MG63 (cell line): ENCODE data around the gene ORC1. TPM values are rescaled to one million over a fixed set of nuclear protein-coding genes. Genes with fewer than 3 reads are reported as not detected.
"Not testable (repeated sequence)": the region's sequence is repeated elsewhere in the genome, so short reads cannot be mapped to it uniquely, and the experiment has no call there.

ENCODE experiments used
- DNase-seq: peaks from one replicate; pipeline ENCODE4 v3.0.0-alpha.2; 2020
- H3K27me3 ChIP-seq: fragments of 250-450 bp; sonication (Bioruptor Pico); 2 replicates; pipeline ENCODE4 v1.5.1; 2020; ENCODE audit warnings: mild to moderate bottlenecking, moderate library complexity
- H3K36me3 ChIP-seq: fragments of 250-450 bp; sonication (Bioruptor Pico); 2 replicates; pipeline ENCODE4 v1.5.1; 2020; ENCODE audit warnings: mild to moderate bottlenecking, moderate library complexity
- H3K4me3 ChIP-seq: fragments of 250-450 bp; sonication (Bioruptor Pico); 2 replicates; pipeline ENCODE4 v1.5.1; 2020; ENCODE audit warnings: mild to moderate bottlenecking, moderate library complexity
- H3K9me3 ChIP-seq: fragments of 250-450 bp; sonication (Bioruptor Pico); 2 replicates; pipeline ENCODE4 v1.5.1; 2020; ENCODE audit warnings: mild to moderate bottlenecking, moderate library complexity
- total RNA-seq: library from RNA; depleted of rRNA; stranded (reverse); fragments of >200 nt; shearing (Covaris generic); gene quantifications from 2 replicates; pipeline ENCODE4 v1.2.3, GENCODE V29; 2014; ENCODE audit warnings: low replicate concordance

Gene ORC1
- total RNA-seq, 1 experiment from 2014 or later, result 16.0 TPM

DNA sequence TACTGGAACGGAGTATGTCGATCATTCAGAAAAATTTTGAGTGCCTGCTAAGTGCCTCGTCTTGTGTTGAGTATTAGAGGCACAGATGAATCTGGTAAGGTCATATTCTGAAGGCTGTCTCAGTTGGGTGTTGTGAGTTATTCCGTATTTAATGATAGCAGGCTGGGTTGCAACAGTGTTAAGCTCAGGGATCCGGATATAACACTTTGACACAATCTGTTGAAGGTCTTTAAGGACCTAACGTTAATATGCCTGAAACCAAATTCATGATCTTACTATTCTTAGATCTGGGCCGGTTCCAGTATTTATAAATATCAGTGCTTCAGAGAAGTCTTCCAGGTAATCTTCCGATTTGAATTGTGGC lies 734 bp upstream of the ORC1 start:
- no peak for DNase-seq
- Histone ChIP-seq H3K36me3 (peaks cover 65% of the 10 kb centered on the region), H3K9me3 (no peaks in the 10 kb centered on the region), H3K4me3 (peak overlapping the region; percentile 90), H3K27me3 (no peaks in the 10 kb centered on the region)

DNA sequence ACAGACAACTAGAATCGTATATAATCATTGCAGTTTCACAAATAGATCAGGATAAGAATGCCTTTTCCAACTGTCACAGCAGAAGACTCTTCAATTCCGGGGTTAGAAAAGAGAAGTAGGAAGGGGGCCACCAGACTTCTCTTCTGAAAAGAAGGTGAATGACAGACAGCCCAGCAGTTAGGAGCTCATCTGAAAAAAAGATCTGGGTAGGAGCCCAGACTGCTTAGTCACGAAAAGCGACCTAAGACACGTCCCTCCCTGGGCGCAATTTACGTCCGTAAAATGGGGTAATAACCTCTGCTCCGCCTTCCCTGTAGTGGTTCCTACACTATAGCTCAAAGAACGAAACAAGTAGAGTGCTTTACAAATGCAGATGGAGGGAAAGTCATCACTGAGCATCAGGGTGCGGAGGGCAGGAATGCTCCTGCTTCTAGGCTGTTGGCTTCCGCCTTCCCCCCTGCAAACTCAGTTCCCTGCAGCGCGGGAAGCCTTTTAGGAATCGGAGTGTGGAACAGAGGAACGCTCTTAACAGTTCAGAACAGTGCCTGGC lies 582 bp downstream of the ORC1 start:
- H3K4me3 ChIP-seq, result peak overlapping the region; percentile 90
- peak; percentile 71 for DNase-seq
- no peaks in the 10 kb centered on the region for H3K27me3 ChIP-seq
- H3K9me3 ChIP-seq, result no peaks in the 10 kb centered on the region
- peaks cover 56% of the 10 kb centered on the region for H3K36me3 ChIP-seq

DNA sequence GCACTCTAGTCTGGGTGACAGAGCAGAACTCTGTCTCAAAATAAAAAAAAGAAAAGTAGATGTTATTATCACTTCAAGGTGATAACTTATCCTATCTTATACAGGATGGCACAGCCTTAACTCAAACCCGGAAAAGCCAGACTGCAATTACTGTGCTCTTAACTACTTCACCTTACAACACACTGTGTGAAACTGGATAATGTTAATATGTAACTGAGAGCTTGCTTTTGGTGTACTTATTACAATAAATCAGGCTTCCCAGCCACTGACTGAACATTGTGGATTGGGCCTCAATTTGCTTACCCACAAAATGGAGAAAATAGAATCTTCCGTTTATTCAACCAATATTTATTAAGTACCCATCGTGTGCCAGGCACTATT lies 1.4 kb downstream of the ORC1 start:
- DNase-seq, result no peak
- peak overlapping the region; percentile 90 for H3K4me3 ChIP-seq
- no peaks in the 10 kb centered on the region for H3K27me3 ChIP-seq
- H3K36me3 ChIP-seq, result peaks cover 53% of the 10 kb centered on the region
- no peaks in the 10 kb centered on the region for H3K9me3 ChIP-seq

DNA sequence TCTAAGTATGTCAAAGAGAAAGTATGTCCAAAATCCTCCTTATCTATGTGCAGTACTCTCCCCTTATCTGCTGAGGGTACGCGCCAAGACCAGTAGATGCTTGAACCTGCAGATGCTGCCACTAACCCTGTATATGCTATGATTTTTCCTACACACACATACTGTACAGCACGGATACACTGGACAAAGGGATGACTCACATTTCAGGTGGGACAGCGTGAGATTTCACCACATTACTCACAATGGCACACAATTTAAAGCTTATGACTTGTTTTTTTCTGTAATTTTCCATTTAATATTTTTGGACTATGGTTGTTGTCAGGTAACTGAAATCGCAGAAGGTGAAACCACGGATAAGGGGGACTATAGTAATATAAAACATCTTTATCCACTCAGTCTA lies 4.1 kb downstream of the ORC1 start:
- no peak overlapping the region for H3K4me3 ChIP-seq
- H3K27me3 ChIP-seq, result no peaks in the 10 kb centered on the region
- no peak for DNase-seq
- H3K9me3 ChIP-seq, result no peaks in the 10 kb centered on the region
- H3K36me3 ChIP-seq, result peaks cover 45% of the 10 kb centered on the region

DNA sequence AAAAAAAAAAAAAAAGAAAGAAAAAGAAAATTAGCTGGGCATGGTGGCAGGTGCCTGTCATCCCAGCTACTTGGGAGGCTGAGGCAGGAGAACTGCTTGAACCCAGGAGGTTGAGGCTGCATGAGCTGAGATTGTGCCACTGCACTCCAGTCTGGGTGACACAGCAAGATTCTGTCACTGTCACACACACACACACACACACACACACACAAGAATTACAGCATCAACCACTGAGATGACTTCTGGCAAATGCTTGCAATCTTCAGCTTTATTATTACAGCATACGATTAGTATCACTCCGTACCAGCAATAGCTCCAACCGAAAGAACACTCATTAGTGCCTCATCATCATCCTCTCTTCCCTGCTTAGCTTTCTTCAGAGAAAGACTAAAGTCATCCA lies 4.6 kb downstream of the ORC1 start:
- Histone ChIP-seq H3K4me3 (no peak overlapping the region), H3K9me3 (no peaks in the 10 kb centered on the region), H3K36me3 (peaks cover 50% of the 10 kb centered on the region), H3K27me3 (no peaks in the 10 kb centered on the region)
- no peak for DNase-seq

DNA sequence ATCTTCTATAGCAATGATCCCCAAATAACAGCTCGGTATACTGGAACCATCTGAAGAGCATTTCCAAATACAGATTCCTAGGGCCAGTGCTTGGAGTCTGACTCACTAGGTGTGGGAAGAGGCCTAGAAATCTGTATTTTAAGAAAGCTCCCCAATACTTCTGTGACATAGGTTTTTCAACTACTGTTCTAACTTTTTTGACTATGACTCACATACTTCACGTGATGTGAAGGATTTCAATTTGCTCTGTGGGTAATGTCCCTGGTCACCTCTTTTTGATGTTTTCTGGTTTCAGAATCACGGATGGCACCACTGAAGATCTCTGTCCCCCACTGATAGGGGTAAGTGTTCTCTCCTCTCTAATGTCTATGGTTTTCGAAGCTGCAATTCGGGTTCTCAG lies 11.0 kb downstream of the ORC1 start:
- Histone ChIP-seq H3K36me3 (peaks cover 56% of the 10 kb centered on the region), H3K27me3 (no peaks in the 10 kb centered on the region), H3K9me3 (no peaks in the 10 kb centered on the region), H3K4me3 (no peak overlapping the region)
- DNase-seq, result no peak

DNA sequence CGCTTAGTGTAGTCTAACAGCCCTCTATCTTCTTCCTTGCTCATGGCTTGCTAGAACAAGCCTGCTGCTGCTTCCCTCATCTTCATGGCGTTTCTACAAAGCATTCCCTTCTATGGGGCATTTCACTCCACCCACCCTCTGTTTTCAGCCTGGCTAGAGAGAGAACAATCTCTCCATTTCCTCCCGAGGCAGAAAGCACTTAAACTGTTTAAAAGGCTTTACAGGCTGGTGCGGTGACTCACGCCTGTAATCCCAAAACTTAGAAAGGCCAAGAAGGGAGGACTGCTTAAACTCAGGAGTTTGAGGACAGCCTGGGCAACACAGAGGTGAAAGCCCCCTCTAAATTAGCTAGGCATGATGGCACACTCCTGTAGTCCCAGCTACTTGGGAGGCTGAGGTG lies 17.8 kb downstream of the ORC1 start:
- peaks cover 75% of the 10 kb centered on the region for H3K36me3 ChIP-seq
- no peak overlapping the region for H3K4me3 ChIP-seq
- H3K9me3 ChIP-seq, result no peaks in the 10 kb centered on the region
- H3K27me3 ChIP-seq, result no peaks in the 10 kb centered on the region
- peak; percentile 9 for DNase-seq

DNA sequence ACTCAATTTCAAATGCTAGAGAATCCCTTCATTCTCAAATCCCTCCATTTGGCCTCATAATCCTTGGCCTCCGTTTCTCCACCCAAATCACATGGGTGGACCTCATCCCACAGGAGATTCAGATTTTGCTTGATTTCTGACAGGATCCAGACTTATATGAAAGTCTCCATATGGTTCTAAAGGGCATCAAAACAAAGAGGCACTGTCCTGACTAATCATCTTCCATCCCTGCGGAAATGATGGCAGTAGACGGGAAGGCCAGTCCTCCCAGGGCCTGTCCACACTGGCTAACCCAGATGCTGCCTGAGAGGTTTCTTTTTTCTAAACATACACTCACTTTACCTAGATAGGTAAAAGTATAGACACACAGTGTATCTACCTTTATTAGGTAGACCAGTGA lies 18.8 kb downstream of the ORC1 start:
- no peaks in the 10 kb centered on the region for H3K9me3 ChIP-seq
- H3K36me3 ChIP-seq, result peaks cover 74% of the 10 kb centered on the region
- H3K4me3 ChIP-seq, result no peak overlapping the region
- no peaks in the 10 kb centered on the region for H3K27me3 ChIP-seq
- no peak for DNase-seq

DNA sequence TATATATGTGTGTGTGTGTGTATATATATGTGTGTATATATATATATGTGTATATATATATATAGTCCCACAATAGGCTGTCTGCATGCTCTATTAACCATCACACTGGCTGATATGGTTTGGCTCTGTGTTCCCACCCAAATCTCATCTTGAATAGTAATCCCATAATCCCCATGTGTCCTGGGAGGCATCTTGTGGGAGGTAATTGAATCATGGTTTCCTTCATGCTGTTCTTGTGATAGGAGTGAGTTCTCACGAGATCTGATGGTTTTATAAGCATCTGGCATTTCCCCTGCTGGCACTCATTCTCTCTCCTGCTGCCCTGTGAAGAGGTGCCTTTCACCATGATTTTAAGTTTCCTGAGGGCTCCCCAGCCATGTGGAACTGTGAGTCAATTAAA lies 34.4 kb downstream of the ORC1 start:
- not testable (repeated sequence) for H3K4me3 ChIP-seq, DNase-seq, H3K9me3 ChIP-seq, H3K27me3 ChIP-seq
- H3K36me3 ChIP-seq, result peaks cover 27% of the 10 kb centered on the region

DNA sequence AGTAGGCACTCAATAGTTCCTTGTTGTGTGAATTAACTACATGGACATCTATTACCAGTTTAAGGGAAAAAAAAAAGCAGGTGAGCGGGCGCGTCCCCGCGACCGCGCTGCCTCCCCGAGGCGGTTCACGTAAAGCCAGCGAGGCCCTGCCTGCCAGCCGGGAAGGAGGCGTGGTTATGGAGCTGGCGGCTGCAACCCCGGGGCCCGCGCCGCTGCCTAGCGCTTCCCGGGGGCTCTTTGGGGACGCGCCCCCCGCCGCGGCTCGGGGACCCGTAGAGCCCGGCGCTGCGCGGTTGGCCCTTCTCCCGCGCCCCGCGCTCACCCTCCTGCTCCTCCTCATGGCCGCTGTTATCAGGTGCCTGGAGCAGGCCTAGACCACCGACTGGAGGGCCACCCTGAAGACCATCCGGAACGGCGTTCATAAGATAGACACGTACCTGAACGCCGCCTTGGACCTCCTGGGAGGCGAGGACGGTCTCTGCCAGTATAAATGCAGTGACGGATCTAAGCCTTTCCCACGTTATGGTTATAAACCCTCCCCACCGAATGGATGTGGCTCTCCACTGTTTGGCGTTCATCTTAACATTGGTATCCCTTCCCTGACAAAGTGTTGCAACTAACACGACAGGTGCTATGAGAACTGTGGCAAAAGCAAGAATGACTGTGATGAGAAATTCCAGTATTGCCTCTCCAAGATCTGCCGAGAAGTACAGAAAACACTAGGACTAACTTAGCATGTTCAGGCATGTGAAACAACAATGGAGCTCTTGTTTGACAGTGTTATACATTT lies 35.6 kb downstream of the ORC1 start:
- peak; percentile 54 for DNase-seq
- no peaks in the 10 kb centered on the region for H3K9me3 ChIP-seq
- H3K4me3 ChIP-seq, result peak overlapping the region; percentile 22
- H3K27me3 ChIP-seq, result no peaks in the 10 kb centered on the region
- H3K36me3 ChIP-seq, result peaks cover 21% of the 10 kb centered on the region

DNA sequence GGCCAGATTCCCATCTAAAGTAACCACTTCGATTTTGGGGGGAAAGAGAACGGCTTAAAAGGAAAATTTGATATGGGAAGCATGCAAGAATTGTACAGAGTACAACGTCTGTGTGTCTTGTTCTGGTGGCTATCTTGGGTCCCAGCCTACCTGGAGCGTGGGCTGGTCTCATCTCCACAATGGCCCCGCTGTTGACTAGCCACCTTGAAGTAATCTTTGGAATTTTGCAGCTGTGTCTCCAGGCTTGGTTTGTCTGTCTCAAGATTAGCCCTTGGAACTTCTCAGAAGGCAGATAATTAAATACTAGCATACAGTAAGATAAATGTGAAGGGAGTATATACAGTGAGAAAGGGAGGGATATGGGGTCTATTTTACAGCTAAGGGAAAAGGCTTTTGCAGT lies 37.0 kb downstream of the ORC1 start:
- DNase-seq, result no peak
- H3K27me3 ChIP-seq, result no peaks in the 10 kb centered on the region
- peaks cover 14% of the 10 kb centered on the region for H3K36me3 ChIP-seq
- H3K4me3 ChIP-seq, result no peak overlapping the region
- no peaks in the 10 kb centered on the region for H3K9me3 ChIP-seq

DNA sequence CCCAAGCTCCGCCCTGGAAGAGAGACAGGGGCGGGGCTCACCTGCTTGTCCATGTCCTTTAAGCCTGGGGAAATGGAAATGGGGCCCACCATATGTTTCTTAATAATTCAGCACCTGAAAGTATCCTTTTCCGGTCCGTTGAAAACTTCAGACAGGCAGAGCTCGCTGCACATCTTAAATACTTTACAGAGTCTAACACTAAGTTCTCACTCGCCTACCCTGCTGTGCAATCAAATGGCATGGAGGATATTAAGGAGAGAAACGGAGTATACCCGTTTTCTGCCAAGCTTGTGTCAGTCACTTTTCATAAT lies 37.8 kb downstream of the ORC1 start:
- Histone ChIP-seq H3K4me3 (peak overlapping the region; percentile 71), H3K27me3 (no peaks in the 10 kb centered on the region), H3K36me3 (peaks cover 21% of the 10 kb centered on the region), H3K9me3 (no peaks in the 10 kb centered on the region)
- no peak for DNase-seq

DNA sequence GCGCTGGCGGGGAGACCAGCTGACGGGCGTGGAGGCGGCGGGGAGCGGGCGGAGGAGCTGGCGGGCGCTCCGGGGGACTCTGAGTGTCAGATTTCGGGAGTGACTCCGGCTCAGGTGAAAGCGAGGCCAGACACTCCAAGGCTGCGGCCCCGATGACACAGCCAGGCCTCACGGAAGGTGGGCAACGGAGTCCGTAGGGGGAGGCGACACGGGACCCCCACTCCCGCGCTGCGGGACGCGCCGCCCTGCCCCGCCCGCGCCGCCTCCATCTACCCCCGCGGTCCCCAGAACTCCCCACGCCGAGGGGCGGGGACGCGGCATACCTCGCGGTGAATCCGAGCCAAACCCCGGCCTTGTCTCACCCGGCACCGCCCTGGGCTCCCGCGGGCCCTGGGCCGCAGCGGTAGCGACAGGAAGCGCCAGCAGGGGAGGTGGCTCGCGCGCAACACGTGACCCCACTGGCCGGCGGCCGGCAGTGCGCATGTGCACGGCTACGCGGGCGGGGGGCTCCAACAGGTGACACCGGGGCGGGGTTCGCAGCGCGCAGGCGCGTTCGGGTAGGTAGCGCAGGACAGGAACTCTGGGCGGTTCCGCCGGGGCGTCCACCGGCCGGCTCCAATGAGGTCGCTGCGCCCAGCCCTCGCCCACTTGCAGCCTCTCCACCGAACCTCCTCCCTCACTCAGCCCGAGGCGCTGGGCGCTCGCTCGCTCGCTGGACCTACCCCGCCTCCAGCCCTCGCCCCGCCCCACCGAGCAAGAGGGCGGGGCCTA lies 38.3 kb downstream of the ORC1 start, which contains the start of gene CC2D1B:
CC2D1B (minus strand) TSS at position 460 of the 771 bp plus-strand sequence. CDS start 1,585 bp downstream, outside the sequence.
- DNase-seq, result peak; percentile 98
- no peaks in the 10 kb centered on the region for H3K27me3 ChIP-seq
- peaks cover 22% of the 10 kb centered on the region for H3K36me3 ChIP-seq
- no peaks in the 10 kb centered on the region for H3K9me3 ChIP-seq
- peak within 1 kb of the TSS; percentile 71 for H3K4me3 ChIP-seq

DNA sequence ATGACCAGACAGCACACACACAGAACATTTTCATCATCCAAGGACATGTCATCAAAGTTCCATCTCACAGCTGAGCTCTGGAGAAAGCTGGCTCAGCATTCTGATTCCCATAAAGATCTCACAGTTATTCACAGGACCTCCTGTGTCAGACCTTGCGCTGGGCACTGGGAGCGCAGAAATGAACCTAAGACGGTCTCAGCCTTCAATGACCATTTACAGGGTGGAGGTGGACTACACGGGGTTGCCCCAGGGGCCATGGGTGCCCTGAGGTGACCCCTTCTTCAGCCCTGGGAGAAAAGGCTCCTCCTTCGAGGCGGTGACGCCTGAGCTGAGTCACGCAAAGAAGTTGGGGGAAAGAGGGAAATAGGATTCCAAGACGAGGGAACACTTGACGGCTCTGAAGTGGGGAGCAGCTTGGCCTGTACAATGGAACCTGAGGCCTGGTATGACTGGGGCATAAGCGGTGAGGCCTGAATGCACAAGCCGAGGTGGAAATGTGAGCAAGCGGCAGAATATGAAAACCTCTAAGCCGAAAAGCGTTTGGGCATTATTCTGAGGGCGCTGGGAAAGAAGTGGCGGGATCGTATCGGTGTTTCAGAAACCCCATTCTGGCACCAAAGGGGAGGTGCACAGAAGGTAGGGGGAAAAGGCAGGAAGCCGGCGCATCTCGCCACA lies 39.0 kb downstream of the ORC1 start:
- peak overlapping the region; percentile 71 for H3K4me3 ChIP-seq
- H3K36me3 ChIP-seq, result peaks cover 29% of the 10 kb centered on the region
- H3K9me3 ChIP-seq, result no peaks in the 10 kb centered on the region
- peak; percentile 67 for DNase-seq
- H3K27me3 ChIP-seq, result no peaks in the 10 kb centered on the region

DNA sequence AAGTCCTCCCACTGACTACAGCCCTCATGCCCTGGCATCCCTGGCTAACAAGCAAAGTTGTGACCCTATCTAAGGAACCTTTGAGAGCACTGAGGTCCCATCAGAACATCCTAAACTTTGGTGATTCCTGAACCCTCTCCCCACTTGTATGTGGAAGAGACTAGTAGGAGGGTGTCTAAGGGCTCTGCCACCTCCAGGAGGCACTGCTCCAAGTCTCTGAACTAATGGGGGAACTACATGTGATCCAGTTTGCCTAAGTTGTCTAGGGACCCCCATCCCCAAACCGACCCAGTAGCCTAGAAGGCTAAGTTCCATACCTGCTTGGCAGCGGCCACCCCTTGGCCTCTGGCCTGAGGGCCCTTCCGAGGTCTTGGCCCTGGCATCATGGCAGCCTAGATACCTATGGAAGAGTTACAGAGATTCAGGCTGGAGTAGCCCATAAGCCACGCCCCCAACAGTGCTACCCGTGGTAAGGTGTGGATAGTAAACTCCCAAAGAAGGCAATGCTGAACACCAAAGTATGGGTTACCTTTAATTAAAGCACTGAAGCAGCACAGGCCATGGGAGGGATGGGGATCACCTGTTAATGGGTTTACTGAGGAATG lies 39.9 kb downstream of the ORC1 start:
- no peak overlapping the region; the same call in 1 of the 2 replicates for H3K4me3 ChIP-seq
- H3K9me3 ChIP-seq, result no peaks in the 10 kb centered on the region
- no peaks in the 10 kb centered on the region for H3K27me3 ChIP-seq
- peaks cover 33% of the 10 kb centered on the region for H3K36me3 ChIP-seq
- no peak for DNase-seq

DNA sequence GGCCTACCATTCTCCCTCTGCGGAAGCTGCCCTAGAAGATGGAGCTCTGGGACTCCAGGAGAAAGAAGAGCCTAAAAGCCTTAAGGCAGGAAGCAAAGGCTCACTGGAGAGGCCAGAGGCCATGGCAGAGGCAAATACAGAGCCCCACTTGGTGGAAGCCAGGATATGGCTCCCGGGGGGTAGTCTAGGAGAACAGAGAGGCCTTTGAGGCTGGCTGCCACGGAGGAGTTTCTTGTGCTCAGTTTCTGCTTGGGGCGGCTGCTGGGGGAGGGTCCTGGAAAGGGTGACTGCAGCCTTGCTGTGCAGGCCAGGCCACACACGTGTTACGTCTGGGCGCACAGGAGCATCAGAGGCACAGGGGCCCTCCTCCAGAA lies 43.6 kb downstream of the ORC1 start:
- no peak overlapping the region for H3K4me3 ChIP-seq
- no peak for DNase-seq
- H3K36me3 ChIP-seq, result peaks cover 61% of the 10 kb centered on the region
- no peaks in the 10 kb centered on the region for H3K27me3 ChIP-seq
- H3K9me3 ChIP-seq, result no peaks in the 10 kb centered on the region
